HTR-8/SVneo (cell line): ENCODE results near the gene ERMAP.
"Not testable (repeated sequence)": the region's sequence is repeated elsewhere in the genome, so short reads cannot be mapped to it uniquely, and the experiment has no call there.

ENCODE experiments used
- DNase-seq: peaks from one replicate; pipeline ENCODE4 v3.0.0; 2011; ENCODE audit warnings: low spot score, mixed read lengths; ENCODE audit not compliant: insufficient read length
- FAIRE-seq: peaks from 2 replicates; lab custom pipeline; 2011; peaks lifted over from hg19 to GRCh38; lab: Jason Lieb, UNC

Gene ERMAP

DNA sequence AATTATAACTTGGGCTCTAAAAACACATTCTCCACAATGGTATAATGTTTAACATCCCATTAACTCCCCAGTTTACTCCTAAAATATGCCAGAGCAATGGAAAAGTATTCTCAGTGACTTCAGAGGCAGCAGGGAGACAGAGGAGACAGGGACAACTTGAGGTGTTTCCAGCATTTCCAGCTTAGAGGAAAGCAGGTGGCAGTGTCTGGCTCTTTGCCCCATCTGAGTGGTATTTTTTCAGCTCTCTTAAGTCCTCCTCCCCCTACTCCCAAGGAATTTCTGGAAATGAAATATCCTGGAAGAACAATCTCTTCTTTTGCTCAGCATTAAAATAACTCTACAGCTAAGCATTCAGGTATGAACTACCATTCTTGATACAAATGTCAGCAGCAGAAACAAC is 10.8 kb upstream of the ERMAP start:
- no peak for FAIRE-seq
- DNase-seq: no peak

DNA sequence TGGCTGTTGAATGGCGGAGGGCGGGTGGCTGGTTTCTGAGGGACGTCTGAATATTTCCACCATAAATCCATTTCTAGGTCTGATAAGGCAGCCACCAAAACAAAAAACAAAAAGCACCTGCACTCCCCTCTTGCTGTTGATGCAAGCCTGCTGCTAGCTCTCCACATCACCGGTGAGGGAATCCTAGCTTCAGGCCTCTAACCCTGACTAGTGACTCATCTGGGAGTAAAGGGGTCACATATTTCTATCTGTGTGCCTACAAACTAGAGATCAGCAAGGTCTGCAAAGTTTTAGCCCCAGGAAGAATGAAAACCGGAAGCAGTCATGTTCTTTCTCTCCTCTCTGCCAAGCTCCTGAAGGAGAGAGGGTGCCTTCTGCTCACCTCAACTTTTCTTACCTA is 10.3 kb upstream of the ERMAP start:
- FAIRE-seq: no peak
- peak; percentile 21 for DNase-seq

DNA sequence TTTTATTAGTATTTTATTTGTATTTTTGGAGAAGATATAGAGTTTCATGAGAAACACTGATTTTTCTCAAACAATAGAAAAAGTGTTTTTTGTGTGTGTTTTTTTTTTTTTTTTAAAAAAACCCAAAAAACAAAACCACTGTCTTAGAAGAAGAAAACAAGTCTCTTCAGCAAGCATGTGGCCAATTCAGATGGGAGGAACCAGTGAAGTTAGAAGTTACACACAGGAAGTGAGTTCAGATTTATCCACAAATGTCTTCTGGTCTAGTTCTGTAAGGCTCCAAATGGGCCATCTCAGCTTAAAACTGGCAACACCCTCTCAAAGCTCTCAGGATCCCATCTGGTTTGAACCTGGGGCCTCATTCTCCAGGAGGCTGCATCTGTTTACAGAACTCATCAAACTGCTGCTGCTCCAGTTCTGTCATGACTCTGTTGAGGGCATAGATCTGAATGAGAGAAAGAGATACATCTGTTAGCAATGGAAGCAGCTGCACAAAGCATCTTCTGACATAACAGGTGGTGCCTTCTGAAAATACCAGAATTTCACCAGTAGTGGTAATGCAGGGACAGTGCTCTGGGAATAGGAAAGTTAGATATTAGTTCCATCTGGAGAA is 9.8 kb upstream of the ERMAP start:
- FAIRE-seq (no peak), DNase-seq (no peak)

DNA sequence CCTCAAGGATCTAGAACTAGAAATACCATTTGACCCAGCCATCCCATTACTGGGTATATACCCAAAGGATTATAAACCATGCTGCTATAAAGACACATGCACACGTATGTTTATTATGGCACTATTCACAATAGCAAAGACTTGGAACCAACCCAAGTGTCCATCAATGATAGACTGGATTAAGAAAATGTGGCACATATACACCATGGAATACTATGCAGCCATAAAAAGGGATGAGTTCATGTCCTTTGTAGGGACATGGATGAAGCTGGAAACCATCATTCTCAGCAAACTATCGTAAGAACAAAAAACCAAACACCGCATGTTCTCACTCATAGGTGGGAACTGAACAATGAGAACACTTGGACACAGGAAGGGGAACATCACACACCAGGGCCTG is 2.1 kb upstream of the ERMAP start:
- not testable (repeated sequence) for FAIRE-seq, DNase-seq

DNA sequence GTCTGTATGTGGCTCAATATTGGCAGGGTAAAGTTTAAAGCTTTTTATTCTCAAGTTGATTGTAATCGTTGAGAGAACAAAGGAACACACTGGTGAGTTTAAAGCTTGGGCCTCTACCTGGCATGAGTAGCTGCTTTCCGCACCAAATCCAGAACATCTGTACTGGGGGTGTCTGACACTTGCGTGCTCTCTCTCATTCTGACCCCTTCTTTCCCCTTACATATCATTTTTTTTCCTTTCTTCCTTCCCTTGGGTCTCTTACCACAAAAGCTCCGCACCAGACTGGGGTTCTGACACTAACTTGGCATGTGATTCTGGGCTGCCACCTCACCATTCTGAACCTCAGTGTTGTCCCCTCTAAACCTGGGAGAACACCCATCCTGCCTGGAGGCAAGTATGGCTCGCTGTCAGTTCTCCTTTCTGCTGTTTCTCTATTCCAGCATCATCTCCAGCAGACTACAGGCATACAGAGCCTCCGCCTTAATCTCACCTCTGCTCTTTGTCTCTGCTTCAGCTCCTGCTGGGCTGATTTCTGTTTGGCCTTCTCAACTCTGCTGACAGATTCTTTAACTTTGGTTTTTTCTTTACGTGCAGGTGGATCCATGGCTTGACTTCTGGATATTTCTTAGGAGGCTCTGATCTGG is 859 bp upstream of the ERMAP start:
- no peak for DNase-seq
- no peak for FAIRE-seq

DNA sequence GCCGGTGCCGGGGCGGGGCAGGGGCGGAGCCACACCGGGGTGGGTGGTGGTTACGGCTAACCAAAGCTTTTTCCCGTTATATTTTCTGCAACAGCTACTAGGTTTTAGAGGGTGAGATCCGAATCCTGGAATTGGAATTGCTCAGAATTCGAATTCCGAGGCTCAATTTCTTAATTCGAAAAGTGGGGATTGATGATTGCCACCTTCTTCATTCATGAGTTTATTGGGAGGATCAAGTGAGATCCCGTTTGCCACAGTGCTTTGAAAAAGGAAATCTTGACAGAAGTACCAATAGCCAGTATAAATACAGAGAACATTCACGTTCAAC is 482 bp downstream of the ERMAP start:
- DNase-seq: no peak
- FAIRE-seq: no peak

DNA sequence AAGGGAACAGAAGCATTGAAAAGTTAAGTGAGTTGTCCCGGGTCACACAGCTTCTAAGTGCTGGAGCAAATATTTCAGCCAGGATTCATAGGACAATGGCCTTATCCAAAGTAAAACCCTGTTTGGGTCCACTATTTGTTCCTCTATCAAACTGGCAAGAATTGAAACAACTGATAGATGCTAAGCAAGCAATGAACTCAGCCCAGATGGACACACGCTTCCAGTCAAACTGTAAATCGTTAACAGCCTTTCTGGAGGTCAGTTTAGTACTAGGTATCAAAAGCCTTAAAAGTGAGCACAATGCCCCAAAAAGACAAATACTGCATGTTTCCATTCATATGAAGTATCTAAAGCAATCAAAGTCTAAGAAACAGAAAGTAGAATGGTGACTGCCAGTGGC is 1.1 kb downstream of the ERMAP start:
- DNase-seq (no peak), FAIRE-seq (no peak)

DNA sequence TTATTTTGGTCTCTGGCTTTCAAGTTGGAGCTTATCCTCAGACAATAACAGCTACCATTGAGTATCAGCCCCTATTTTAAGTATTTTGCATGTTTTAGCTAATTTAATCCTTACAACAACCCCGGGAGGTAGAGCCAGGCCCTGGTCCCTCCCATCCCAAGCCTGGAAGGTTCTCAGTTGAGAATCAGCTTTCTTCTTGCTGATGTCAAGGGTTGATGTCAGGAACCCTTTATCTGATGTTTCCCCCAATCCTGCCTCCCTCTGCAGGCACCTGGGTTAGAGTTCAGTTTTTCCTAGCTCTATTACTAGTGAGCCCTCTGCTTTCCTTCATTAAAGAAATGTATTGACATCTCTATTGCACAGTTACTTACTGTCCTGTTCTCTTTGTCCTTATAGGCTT is 3.9 kb downstream of the ERMAP start:
- no peak for DNase-seq
- FAIRE-seq: no peak

DNA sequence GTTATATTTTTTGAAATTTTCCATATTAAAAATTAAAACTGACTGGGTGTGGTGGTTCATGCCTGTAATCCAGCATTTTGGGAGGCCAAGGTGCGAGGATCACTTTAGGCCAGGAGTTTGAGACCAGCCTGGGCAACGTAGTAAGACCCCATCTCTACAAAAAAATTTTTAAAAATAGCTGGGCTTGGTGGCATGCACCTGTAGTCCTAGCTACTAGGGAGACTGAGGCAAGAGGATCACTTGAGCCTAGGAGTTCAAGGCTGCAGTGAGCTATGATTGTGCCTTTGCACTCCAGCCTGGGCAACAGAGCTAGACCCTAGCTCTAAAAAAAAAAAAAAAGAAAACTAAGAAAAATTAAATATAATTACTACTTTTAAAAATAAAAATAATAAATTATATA is 4.8 kb downstream of the ERMAP start:
- DNase-seq (no peak), FAIRE-seq (no peak)

DNA sequence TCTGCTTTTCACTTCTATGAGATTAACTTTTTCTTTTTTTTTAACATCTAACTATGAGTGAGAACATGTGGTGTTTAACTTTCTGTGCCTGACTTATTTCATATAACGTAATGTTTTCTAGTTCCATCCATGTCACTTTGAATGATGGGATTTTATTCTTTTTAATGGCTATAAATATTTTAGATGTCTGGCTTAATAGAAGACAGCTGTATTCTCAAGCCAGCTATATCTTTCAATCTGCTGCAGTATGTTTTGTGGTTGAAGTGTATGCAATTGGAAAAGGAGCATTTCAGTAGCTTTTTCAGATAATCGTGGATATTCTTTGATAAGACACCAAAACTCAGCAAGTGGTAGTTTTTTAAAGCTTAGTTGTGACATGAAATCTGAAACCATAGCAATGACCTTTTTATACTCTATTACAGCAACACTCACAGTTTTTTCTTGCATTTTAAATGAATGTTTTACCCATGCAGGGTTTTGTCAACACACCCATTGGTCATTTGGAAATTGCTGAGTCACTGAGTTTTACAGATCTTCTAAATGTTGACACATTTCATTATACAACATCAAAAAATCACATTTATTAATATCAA is 6.0 kb downstream of the ERMAP start:
- DNase-seq (no peak), FAIRE-seq (no peak)

DNA sequence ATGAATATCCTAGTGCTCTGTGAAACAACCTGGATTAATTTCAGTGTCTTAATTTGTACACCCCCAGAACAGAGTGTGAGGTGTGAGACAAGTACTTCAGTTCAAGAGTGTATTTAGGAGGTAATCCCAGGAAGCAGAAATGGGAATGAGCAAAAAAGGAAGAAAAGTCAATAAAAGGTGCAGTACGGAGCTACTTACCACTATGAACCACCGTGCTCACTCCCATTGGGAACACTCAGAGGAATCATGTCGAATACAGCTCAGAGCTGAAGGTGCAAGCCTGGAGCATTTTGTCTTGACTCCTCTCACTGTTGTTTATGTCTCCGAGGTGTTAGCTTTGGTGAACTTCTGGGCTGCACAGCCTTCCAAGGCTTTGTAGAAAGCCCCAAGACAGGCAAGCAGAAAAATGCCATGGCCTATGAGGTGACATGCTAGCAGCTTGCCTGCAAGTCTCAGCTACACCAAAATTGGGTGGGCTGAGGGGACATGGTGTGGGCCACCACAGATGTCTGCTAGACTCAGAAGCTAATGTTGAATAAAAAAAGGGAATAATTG is 7.6 kb downstream of the ERMAP start:
- FAIRE-seq: no peak
- DNase-seq: no peak

DNA sequence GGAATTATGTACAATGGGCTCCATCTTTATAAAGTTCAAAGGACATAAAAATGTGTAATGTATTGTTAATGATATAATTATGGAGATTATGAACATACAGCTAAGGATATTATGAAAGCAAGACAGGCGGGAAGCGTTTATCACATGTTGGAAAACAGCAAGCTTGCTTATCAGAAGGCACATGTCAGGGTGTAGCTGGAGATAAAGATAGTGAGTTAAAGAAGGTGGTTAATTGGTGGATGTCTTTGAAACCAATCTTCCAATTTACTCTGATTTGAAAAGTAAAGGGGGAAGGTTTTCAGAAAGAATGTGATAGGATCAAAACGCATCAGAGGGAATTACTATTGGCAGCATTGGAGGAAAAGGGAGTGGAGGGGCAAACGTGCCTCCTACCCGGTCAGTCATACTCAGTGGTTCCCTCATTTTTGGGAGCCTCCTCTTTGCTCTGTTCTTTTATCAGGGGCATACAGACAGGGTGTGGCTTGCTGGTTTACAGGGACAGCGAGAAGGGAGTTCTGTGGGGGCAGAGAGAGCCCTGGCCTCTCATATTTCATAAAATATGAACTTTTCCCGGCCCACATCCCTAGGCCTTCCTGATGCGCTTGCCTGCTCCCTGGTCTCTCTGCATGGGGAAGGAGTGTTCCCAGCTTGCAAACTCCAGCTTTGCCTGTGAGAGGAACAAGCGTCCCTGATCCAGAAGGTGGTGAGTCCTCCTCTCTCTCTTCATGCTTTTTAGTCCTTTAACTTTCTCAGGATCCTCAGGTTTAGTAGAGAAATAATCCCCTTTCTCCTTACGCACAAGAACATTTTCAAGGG is 8.3 kb downstream of the ERMAP start:
- no peak for DNase-seq
- no peak for FAIRE-seq

DNA sequence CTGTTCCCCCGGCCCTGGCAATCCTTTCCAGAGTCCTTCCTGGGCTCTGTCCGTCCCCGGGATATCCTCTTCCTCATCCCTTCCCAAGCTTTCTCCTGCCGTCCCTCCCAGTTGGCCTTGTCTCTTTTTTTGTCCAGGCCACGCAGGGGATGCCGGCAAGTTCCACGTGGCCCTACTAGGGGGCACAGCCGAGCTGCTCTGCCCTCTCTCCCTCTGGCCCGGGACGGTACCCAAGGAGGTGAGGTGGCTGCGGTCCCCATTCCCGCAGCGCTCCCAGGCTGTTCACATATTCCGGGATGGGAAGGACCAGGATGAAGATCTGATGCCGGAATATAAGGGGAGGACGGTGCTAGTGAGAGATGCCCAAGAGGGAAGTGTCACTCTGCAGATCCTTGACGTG is 13.7 kb downstream of the ERMAP start:
- FAIRE-seq (no peak), DNase-seq (no peak)

DNA sequence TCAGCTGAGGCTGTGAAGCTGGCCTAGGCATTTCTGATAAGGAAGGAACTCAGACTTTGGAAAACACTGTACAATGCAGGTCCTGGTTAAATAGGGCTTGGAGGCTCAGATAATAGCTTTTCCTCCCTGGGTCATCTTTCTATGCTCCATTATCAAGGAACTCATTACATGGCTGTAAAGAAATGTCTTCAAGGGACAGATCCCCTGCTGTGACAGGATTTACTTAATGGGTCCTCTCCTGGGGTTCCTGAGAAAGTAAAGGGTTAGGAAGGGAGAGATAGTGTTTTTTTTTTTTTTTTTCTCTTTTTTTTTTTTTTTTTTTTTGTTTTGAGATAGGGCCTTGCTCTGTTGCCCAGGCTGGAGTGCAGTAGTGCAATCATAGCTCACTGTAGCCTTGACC is 14.4 kb downstream of the ERMAP start:
- no peak for DNase-seq
- no peak for FAIRE-seq

DNA sequence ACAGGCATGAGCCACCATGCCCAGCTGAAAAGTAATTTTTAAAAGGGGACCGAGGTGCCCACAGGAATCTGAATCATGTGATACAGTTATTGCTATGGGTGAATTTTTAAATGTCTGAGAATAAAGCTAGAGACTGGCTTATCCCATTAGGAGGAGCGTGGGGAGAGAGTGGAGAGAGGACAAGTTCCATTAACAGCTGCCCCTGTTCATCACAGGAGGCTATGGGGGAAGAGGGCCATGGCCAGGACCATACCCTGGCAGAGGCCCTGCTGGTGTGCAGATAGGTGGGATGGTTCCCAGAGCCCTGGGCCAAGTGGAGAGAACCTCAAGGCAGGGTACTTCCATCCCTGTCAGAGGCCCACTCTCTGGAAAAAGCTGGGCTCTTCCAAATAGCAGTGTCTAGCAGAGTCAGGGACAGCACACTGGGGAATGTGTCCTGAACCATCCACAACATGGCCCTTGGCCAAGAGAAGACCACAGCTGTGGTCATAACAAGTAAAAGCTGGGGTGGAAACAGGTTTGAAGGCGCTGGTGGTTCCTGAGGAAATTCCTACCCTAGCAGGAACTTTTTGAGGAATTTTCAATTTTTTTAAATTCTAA is 15.8 kb downstream of the ERMAP start:
- FAIRE-seq: no peak
- no peak for DNase-seq

DNA sequence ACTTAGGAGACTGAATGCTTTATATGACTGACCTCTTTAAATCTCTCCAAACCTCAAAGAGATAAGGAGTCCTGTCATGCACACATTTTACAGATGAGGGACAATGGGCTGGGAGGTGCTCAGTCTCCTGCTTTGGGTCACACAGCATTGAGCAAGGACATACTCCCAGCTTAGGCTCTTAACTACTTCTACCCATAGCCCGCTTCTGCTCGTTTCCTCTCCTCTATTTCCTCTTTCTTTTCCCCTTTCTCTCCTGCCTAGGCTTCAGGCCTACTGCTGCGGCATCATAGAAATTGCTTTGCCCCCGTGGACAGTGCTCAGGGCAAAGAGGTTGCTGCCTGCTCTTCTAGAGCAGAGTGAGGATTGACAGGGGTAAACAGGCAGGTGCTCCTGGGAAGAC is 17.1 kb downstream of the ERMAP start:
- DNase-seq: no peak

DNA sequence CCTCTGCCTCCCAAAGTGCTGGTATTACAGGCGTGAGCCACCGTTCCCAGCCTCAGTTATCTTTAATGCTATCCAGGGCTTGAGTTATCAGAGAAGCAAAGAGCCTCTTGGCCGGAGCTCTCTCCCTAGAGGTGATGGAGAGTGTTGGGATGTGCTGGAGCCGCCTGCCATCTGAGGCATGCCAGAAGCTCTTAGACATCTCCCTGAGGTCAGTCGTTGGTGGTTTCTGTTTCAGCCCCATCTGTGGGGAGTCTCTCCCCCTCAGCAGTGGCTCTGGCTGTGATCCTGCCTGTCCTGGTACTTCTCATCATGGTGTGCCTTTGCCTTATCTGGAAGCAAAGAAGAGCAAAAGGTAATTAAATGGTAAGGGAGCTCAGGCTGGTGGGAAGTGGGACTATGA is 17.9 kb downstream of the ERMAP start:
- no peak for FAIRE-seq

More for the DNA sequence above, 17.1 kb downstream of the ERMAP start:
- FAIRE-seq: no peak

DNA sequence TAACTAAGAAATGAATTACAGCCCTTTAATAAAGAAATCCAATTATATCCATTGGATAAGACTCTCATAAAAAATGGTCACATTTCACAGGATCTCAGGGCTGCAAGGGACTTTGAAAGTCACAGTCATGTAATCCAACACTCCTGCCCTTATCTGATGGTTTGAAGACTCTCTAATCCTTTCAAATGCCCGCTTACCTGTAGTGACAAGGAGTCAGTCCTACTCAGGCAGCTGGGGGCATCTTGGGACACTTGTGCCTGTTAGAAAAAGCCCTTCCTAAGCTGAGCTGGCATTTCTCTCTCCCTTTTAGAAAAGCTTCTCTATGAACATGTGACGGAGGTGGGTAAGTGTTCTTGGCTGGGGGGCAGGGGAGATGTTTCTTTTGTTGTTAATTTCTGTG is 18.5 kb downstream of the ERMAP start:
- FAIRE-seq (no peak), DNase-seq (no peak)

More for the DNA sequence above, 17.9 kb downstream of the ERMAP start:
- DNase-seq: no peak

DNA sequence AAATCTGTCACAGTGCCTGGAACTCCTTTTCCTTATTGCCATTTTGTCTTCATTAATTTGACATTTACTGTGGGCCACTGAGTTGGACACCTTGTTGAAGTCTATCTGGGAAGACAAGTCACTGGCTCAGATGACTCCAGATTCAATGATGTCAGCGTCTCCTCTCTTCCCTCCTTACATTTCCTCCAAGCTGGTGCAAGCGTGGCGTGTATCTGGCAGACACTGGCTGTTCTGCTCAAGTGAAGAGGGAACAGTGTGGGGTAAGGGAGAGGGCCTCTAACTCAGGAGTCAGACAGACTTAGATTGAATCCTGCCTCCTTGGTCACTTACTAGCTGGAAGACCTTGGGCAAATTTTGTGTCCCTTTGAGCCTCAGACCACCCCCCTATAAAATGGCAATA is 20.8 kb downstream of the ERMAP start:
- FAIRE-seq: no peak

DNA sequence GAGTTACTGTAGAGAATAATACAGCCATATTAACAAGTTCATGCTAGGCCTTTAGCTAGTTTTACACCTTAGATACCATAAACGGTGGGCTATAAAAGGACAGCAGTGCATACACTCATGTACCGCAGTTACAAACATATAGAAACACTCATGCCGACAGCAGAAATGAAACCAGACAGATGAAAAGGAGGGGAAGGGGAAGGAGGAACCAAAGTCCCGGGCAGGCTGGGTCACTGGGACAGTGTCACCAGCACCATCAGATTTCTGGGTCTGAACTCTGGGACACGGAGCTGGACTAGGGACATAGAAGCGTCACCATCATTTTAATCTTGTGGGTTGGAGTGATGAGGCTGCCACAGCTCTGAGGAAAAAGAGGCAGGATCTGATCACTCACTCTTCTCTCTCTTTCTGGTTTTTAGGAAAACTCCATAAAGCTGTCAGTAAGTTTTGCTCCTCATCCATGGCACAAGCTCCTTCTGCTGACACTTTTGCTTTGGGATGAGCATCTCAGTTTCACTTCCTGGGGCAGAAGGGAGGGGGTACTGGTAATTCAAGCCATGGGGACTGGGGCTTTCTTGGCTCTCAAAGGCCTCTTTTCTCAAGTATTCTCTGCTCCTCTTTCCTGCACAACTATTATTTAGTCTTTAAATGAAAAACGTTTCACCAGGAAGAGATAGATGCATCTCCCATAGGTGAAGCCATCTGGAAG is 21.7 kb downstream of the ERMAP start:
- no peak for FAIRE-seq
- no peak for DNase-seq

More for the DNA sequence above, 20.8 kb downstream of the ERMAP start:
- no peak for DNase-seq
